22Rv1 (cell line): Measurements from ENCODE around the gene IL17A.
"Not testable (repeated sequence)": the region's sequence is repeated elsewhere in the genome, so short reads cannot be mapped to it uniquely, and the experiment has no call there.

Source experiments
- H3K27ac ChIP-seq: fragments of 450-650 bp; 2 replicates; pipeline ENCODE4 v1.5.1; 2017
- CTCF ChIP-seq: fragments of 450-650 bp; IDR thresholded peaks from 2 replicates; pipeline ENCODE4 v1.5.1; 2017; ENCODE audit warnings: mild to moderate bottlenecking
- ZFX ChIP-seq: fragments of 450-650 bp; IDR thresholded peaks from 2 replicates; pipeline ENCODE4 v1.6.1; 2017; ENCODE audit warnings: antibody characterized with exemption, borderline replicate concordance

The IL17A gene

GRCh38 chr6:52164319-52165094 is 21.7 kb upstream of the IL17A start:
- TF ChIP-seq ZFX = no peak
- no peak for TF ChIP-seq CTCF
- H3K27ac ChIP-seq = no peak overlapping the region

GRCh38 chr6:52167267-52167666 is 18.9 kb upstream of the IL17A start:
- TF ChIP-seq CTCF (no peak), ZFX (no peak)
- H3K27ac ChIP-seq = no peak overlapping the region

DNA sequence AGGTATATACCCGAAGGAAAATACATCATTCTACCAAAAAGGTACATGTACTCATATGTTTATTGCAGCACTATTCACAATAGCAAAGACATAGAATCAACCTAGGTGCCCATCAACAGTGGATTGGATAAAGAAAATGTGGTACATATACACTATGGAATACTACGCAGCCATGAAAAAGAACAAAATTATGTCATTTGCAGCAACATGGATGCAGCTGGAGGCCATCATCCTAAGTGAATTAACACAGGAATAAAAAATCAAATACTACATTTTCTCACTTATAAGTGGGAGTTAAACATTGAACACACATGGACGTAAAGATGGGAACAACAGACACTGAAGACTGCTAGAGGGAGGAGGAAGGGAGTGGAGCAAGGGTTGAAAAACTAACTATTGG is 17.8 kb upstream of the IL17A start:
- not testable (repeated sequence) for H3K27ac ChIP-seq

DNA sequence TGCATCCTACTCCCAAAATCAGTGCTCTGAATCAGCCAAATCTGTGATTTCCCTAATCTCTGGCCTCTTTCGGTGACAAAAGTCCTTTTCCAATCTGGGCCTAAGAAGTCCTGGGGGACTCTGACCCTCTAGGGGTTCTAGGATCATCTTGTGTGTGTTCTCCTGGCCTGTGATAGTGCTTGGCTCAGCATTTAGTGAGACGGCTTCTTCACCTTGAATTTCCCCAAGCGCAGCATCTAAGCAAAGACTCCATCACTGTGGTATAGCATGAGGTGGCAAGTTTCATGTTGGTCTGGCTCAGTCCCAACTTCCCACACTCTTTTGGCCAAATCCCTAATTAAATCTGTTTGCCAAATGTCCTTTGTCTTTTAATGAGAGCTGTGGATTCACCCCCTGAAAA is 12.1 kb upstream of the IL17A start:
- TF ChIP-seq ZFX = no peak
- no peak for TF ChIP-seq CTCF
- no peak overlapping the region for H3K27ac ChIP-seq

DNA sequence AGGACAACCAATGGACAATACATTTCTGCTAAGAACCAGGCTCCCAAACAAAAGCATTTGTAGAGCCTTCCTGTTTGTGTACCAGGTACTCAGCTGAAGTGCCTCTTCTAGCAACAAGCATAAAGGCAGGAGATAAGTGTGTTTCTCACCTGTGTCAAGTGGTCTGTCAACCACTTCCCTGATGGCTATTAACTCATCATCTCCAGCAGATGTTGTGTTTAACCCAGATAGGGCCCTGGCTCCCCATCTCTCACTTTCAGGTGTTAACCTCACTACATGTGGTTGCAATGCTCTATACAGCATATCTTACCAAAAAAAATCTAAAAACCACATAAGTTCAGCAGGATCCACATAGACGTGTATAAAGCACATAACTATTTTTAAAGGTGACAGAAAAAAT is 9.6 kb upstream of the IL17A start:
- H3K27ac ChIP-seq = no peak overlapping the region
- TF ChIP-seq ZFX = no peak
- no peak for TF ChIP-seq CTCF

GRCh38 chr6:52177961-52178360 is 8.2 kb upstream of the IL17A start:
- TF ChIP-seq ZFX = no peak
- no peak for TF ChIP-seq CTCF
- H3K27ac ChIP-seq = no peak overlapping the region

DNA sequence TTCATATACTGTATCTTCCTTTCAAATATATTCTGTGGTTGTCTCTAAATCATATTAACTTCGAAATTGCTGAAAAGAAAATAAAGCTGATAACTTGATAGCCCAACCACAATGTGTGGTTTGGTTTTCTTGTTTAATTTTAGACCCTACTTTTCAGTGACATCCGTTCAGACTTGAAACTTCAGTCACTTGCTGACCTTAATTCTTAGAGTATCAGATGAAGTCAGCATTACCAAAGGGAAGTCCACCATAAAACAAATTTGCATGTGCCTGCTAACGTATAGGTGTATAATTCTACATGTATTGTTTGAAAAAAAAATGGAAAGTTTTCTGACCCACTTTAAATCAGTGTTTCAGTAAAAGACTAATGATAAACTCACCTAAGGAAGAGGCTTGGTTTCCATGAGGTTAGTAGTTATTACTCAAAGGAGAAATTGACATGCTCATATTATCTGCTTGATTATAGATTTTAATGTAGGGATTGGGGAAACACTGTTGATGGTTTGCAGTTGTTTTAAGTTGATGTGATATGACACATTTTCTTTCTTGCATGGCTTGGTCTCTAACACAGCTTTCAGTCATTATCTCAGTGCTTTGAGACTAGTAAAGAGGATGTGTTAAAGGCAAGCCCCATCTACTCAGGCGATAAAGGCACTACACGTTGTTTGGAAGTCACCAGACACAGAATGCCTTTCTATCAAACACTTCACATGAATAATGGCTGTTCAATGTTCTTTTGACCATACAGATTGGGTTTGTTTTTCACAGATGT is 5.2 kb upstream of the IL17A start:
- TF ChIP-seq ZFX = no peak
- TF ChIP-seq CTCF = no peak
- no peak overlapping the region for H3K27ac ChIP-seq
